Islet precursor cell (in vitro differentiated cells): ENCODE measurements around the gene SERHL2.
"Not testable (repeated sequence)": the region's sequence is repeated elsewhere in the genome, so short reads cannot be mapped to it uniquely, and the experiment has no call there.

ENCODE experiments used
- DNase-seq: peaks from one replicate; pipeline ENCODE4 v3.0.0-alpha.2; 2018

SERHL2 gene

GRCh38 chr22:42575996-42576574 lies 22.3 kb downstream of the SERHL2 start:
- not testable (repeated sequence) for DNase-seq

GRCh38 chr22:42577141-42577540 lies 23.4 kb downstream of the SERHL2 start:
- DNase-seq, result not testable (repeated sequence)

GRCh38 chr22:42577623-42578240 lies 24.0 kb downstream of the SERHL2 start:
- no peak for DNase-seq

GRCh38 chr22:42580040-42580439 lies 26.3 kb downstream of the SERHL2 start:
- not testable (repeated sequence) for DNase-seq

- not testable (repeated sequence) for DNase-seq
These were observed 27.5 kb downstream of the SERHL2 start for GRCh38 chr22:42581194-42581761.

GRCh38 chr22:42581762-42582716 lies 28.3 kb downstream of the SERHL2 start:
- peak; percentile 87 for DNase-seq

GRCh38 chr22:42582987-42583386 lies 29.2 kb downstream of the SERHL2 start:
- DNase-seq, result no peak

GRCh38 chr22:42584364-42584940 lies 30.7 kb downstream of the SERHL2 start:
- no peak for DNase-seq

GRCh38 chr22:42585096-42585495 lies 31.3 kb downstream of the SERHL2 start:
- DNase-seq, result no peak

- no peak for DNase-seq
These were observed 32.6 kb downstream of the SERHL2 start for GRCh38 chr22:42586381-42586780.

- no peak for DNase-seq
These were observed 33.9 kb downstream of the SERHL2 start for GRCh38 chr22:42587588-42588175.

GRCh38 chr22:42591987-42592386 lies 38.2 kb downstream of the SERHL2 start:
- no peak for DNase-seq

GRCh38 chr22:42595434-42595833 lies 41.7 kb downstream of the SERHL2 start:
- DNase-seq, result peak; percentile 86

- DNase-seq, result no peak
These were observed 42.6 kb downstream of the SERHL2 start for GRCh38 chr22:42596336-42596735.

- peak; percentile 53 for DNase-seq
These were observed 43.2 kb downstream of the SERHL2 start for GRCh38 chr22:42596863-42597530.

GRCh38 chr22:42601879-42602465 lies 48.2 kb downstream of the SERHL2 start:
- no peak for DNase-seq

GRCh38 chr22:42602470-42602869 lies 48.7 kb downstream of the SERHL2 start:
- no peak for DNase-seq

- DNase-seq, result no peak
These were observed 49.7 kb downstream of the SERHL2 start for GRCh38 chr22:42603427-42603826.

GRCh38 chr22:42604403-42604802 lies 50.6 kb downstream of the SERHL2 start:
- DNase-seq, result peak; percentile 70

GRCh38 chr22:42607641-42608040 lies 53.9 kb downstream of the SERHL2 start:
- not testable (repeated sequence) for DNase-seq

- peak; percentile 43 for DNase-seq
These were observed 54.5 kb downstream of the SERHL2 start for GRCh38 chr22:42608136-42608822.
